A549 treated with DMSO at 1 μM for 4 hours (cell line): ENCODE data around the gene OR5B12. TPM values are rescaled to one million over a fixed set of nuclear protein-coding genes. Genes with fewer than 3 reads are reported as not detected.

Source experiments
- total RNA-seq: library from RNA; stranded (reverse); fragments of 200-300 nt; extraction: Qiagen RNA extraction; gene quantifications from 5 replicates; pipeline ENCODE4 v1.2.3, GENCODE V29; 2022; ENCODE audit warnings: low read depth

OR5B12 gene
- not detected in 5 replicates for total RNA-seq

DNA sequence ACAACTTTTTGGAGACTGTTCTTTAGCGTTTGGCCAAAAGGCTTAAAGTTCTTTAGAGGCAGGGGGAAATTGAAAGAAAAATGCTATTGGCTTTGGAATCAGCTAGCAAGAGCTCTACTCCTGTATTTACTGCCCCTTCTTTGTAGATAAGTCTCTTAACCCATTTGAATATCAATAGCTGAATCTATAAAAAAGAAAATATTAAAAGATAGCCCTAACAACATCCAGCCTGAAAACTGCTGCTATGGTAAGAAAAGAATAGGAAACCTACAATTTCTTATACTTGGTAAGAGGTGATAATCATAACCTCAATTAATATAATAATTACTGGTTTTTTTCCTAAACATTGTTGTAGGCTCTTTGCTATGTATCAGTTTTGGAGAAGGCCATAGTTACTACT, at the start of gene OR5B12:
OR5B12 (minus strand) TSS at position 101 of the 400 bp plus-strand sequence. CDS start 2,085 bp downstream, outside the sequence.

DNA sequence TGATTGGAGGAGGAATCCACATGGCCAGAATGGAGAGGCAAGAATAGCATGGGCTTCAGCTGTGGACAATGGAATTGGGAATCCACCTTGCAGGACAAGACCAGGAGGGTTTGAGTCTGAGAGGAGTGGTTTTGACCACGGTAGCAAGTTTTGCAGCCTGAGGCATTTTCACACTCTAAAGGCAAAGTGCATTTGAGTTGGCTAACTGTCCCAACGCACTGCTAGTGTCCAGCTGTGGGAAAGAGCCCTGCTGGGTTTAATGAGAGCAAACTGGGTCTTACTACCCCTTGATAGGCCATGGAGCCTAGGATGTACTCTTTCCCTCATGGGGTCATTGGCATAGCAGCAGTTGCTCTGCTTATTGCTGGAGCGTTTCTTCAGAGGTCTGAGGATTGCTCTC, 14.0 kb downstream of the OR5B12 start, which contains the start of gene OR5B2:
OR5B2 (minus strand) TSS at position 101 of the 400 bp plus-strand sequence. CDS start 4,860 bp downstream, outside the sequence.

DNA sequence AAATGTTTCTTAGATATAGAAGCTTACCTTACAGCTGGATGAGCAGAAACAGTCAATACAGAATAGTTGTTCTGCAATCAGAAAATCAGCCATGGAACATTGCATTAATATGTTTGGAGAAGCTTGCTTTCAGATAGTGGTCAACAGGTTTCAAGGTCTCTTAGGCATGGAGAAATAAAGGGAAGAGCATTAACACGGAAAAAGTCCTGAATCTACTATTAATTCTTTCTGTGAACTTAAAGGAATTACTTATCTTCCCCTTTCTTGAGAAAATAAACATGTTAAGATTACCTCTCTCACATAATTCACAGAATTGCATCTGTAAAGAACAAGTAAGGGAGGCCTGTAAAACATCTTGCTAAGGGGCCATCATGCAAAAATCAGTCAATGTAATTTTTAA, 35.3 kb downstream of the OR5B12 start, which contains the start of gene OR5B3:
OR5B3 (minus strand) TSS at position 101 of the 400 bp plus-strand sequence. CDS start 3,465 bp downstream, outside the sequence.

Other genes with a start within 250 kb of the OR5B12 start
- not detected in 5 replicates for gene OR1S2, start 238.1 kb downstream of the OR5B12 start, total RNA-seq
- not detected in 5 replicates for gene OR1S1, start 229.5 kb downstream of the OR5B12 start, total RNA-seq
- gene OR10Q1, start 213.3 kb downstream of the OR5B12 start, total RNA-seq = not detected in 5 replicates
- gene OR10W1, start 174.0 kb downstream of the OR5B12 start, total RNA-seq = not detected in 5 replicates
- gene OR5B17, start 83.2 kb downstream of the OR5B12 start, total RNA-seq = not detected in 5 replicates
- gene OR5B3, start 35.4 kb downstream of the OR5B12 start, total RNA-seq = not detected in 5 replicates
- not detected in 5 replicates for gene OR5B2, start 14.1 kb downstream of the OR5B12 start, total RNA-seq
- not detected in 5 replicates for gene OR5B21, start 65.9 kb upstream of the OR5B12 start, total RNA-seq
- gene LPXN, start 133.6 kb upstream of the OR5B12 start, total RNA-seq = 2.4 to 3.3 TPM (median 3.1 TPM) in 5 replicates
- gene ZFP91, start 136.8 kb upstream of the OR5B12 start, total RNA-seq = 41.9 to 53.5 TPM (median 48.4 TPM) in 5 replicates
- gene CNTF, start 180.4 kb upstream of the OR5B12 start, total RNA-seq = 1.2 to 1.9 TPM (median 1.5 TPM) in 5 replicates